Embryonic facial prominence (tissue), 1 donor: Measurements from ENCODE around the gene LAMB1.
A peak's percentile ranks its signal among the peaks of the same experiment; 100 is the strongest.
"Not testable (repeated sequence)": the region's sequence is repeated elsewhere in the genome, so short reads cannot be mapped to it uniquely, and the experiment has no call there.

Experiments used
- DNase-seq: peaks from one replicate; pipeline ENCODE4 v3.0.0-alpha.2; 2016; ENCODE audit errors: extremely low spot score

The LAMB1 gene

DNA sequence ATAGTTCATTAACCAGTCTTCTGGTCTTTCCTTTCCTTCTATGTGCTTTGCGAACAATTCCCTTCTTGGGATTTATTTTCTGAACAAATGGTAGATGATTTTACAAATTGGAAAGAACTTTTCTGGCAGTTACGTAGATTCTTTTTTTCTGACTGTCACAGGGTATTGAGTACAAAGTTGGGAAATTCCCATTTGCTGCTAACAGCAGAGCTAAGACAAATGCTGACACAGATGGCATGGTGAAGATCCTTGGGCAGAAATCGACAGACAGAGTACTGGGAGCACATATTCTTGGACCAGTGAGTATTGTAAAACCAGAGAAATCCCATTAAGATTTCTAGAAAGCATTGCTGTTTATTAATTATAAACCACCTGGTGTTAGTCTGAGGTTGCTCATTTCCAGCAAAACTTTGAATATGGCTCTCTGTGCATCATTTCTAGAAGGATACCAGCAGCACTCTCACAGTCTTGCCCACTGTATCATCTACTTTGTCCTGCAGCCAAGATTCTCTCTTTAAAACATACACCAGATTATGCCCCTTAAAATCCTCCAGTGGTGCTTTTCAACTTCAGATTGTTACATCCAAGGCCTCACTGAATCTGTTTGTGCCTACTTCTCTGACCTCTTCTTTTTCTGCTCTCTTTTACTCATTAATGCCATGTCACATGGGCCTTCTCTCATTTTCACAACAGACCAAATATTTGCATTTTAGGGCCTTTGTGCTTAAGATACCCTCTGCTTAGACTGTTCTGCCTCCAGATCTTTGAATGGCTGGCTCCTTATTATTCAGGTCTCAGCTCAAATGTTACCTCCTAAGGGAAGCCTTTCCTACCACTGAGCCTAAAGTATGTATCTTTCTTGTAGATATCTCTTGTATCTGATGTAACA lies 85.0 kb downstream of the LAMB1 start:
- DNase-seq = no peak

- no peak for DNase-seq
Observed at GRCh38 chr7:107915541-107915940, 87.4 kb downstream of the LAMB1 start.

DNA sequence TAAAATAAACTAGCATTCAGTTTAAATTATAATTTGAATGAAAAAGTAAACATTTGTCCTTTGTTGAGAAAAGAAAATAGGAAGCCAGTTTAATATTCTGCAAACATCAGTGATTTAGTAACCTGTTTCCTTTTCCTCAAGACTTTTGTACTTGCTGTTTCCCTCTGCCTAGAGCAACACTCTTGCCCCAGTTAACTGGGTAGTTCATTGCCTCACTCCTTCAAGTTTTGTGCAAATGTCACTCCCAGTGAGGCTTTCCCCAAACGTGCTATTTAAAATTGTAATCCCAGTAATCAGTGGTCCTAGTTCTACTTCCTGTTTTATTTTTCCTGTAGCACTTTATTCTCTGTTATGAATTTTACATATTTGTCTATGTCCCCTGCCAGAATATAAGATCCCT lies 88.1 kb downstream of the LAMB1 start:
- no peak for DNase-seq

GRCh38 chr7:107913851-107914250 lies 89.1 kb downstream of the LAMB1 start:
- DNase-seq = no peak

- DNase-seq = no peak
Observed at GRCh38 chr7:107911981-107912380, 91.0 kb downstream of the LAMB1 start.

GRCh38 chr7:107909445-107909844 lies 93.5 kb downstream of the LAMB1 start:
- no peak for DNase-seq

GRCh38 chr7:107907790-107908189 lies 95.2 kb downstream of the LAMB1 start:
- DNase-seq = no peak

DNA sequence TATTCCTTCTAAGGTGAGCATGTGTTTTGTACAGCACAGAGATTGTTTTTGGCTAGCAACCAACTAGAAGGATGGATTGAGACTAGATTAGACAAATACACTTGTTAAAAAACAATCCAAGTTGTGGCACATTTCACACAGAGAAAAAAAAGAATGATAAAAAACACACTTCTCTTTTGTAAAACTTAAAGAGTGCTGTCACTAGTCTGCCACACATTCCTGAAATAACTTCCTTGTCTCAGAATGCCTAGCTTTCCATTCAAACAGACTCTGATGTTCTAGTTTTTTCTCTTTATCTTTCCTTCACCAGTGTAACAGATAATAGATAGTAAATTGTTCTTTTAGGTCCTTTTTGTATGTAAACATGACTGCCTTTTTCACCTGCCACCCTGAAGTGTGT lies 100.6 kb downstream of the LAMB1 start:
- no peak for DNase-seq

DNA sequence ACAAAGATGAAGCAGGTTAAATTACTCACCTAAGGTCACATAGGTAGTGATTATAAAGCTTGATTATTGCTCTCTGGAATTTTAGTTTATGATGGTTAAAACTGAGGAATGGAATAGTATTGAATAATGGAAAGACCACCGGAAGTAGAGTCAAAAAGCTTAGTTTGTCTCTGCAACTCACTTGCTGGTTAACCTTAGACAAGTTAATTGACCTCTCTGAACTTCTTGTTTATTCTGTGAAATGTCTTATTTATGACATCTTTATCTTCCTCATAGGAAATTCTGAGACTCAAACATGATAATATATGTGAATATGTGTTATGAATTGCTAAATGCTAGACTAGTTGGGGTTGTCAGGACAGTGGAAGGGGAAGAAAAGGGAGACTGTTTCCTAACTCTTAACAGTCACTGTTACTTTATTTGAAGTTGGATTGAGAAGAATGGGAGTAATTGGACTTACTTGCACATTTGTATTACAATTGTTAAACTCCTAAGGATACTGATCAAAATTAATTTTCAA lies 102.4 kb downstream of the LAMB1 start:
- DNase-seq = no peak

DNA sequence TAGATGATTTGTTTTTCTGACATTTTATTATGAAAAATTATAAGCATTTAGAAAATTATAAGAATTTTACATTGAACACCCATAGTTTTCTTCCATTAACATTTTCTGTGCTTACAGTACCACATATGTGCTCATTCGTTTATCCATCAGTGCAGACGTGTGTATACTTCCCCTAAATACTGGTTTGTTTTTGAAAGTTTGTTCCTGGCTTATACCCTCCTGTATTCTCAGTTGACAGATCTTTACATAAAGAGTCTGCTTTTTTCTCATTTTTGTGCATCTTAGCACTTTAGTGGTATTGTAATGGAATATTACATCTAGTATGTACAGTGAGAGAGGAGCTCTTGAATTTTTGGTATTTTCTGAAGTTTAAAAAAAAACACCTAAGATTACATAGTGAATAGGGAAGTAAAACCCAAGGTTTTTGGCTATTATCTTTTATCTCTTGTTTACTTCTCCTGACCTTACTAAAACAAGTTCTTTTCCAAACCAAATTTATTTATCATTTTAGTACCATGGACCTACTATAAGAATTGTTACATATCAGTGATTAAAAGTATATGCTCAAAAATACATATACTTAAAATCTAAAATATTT lies 103.9 kb downstream of the LAMB1 start:
- no peak for DNase-seq

DNA sequence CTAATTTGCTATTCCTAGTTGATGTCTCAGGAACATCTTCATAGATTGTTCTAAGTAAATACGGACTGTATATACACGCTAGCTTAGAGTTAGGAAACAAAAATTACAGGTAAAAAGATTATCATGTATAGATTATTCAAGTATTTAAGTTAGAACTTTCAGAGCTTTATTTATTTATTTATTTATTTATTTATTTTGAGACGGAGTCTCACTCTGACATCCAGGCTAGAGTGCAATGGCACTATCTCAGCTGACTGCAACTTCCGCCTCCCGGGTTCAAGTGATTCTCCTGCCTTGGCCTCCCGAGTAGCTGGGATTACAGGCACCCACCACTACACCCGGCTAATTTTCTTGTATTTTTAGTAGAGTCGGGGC lies 110.6 kb downstream of the LAMB1 start:
- not testable (repeated sequence) for DNase-seq

- no peak for DNase-seq
Observed at GRCh38 chr7:107891636-107892366, 111.2 kb downstream of the LAMB1 start.

DNA sequence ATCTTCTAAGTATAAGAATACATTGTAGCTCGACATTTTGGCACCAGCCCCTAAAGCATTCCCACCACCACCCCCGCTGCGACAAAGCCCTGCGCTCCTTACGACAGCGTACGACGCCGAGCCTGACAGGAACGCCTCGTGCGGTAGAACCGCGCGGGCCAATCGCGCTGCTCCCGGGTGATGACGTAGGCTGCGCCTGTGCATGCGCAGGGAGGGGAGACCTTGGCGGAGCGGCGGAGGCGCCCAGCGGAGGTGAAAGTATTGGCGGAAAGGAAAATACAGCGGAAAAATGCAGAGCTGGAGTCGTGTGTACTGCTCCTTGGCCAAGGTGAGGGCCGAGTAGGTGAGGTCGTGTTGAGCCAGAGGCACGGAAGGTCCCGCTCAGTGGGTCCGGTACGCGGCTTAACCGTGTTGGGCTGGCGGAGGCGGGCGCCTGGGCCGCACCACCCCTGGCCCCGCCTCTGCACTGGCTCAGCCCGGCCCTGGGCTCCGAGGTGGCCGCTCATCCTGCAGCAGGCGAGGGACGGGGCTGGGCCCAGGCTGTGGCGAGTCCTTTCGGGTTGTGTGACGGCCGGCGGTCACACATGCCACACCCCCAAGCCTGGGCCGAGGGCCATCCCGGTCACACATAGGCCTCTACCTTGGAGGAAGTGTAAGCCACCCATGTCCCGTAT lies 111.9 kb downstream of the LAMB1 start, which contains the start of gene DLD:
Gene DLD, plus strand, starts transcription at position 222 of the 674 bp plus-strand sequence. Its CDS starts 68 bp downstream, at position 290.
- DNase-seq = peak; percentile 85

DNA sequence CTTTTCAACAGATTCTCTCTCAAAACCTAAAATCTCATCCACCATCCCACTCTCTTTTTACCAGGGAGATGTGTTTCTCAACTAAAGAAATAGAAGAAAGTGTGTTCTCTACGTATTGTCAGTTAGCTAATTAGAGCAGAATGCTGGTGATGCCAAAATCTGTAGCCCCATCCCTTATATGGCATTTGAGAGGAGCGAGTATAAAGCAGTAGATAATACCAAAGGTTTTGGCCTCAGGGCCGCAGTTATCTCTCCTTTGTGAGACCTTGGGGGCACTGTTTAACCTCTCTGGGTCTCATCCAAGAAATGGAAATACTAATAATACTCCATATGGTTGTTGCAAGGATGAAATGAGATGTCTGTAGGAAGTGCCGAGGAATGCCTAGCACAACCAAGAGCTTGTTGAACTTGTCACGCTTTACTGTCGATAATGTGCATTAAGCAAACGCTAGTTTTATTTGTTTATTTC lies 112.4 kb downstream of the LAMB1 start:
- no peak for DNase-seq

- no peak for DNase-seq
Observed at GRCh38 chr7:107889992-107890391, 113.0 kb downstream of the LAMB1 start.

DNA sequence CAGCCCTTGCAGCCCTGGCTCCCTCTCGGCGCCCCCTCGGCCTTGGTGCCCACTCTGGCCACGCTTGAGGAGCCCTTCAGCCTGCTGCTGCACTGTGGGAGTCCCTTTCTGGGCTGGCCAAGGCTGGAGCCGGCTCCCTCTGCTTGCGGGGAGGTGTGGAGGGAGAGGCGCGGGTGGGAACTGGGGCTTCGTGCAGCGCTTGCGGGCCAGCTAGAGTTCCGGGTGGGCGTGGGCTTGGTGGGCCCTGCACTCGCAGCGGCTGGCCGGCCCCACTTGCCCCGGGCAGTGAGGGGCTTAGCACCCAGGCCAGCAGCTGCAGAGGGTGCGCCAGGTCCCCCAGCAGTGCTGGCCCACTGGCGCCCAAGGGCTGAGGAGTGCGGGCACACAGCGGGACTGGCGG lies 115.1 kb downstream of the LAMB1 start:
- not testable (repeated sequence) for DNase-seq

GRCh38 chr7:107884066-107884818 lies 118.7 kb downstream of the LAMB1 start:
- no peak for DNase-seq

GRCh38 chr7:107882766-107883165 lies 120.2 kb downstream of the LAMB1 start:
- DNase-seq = no peak

DNA sequence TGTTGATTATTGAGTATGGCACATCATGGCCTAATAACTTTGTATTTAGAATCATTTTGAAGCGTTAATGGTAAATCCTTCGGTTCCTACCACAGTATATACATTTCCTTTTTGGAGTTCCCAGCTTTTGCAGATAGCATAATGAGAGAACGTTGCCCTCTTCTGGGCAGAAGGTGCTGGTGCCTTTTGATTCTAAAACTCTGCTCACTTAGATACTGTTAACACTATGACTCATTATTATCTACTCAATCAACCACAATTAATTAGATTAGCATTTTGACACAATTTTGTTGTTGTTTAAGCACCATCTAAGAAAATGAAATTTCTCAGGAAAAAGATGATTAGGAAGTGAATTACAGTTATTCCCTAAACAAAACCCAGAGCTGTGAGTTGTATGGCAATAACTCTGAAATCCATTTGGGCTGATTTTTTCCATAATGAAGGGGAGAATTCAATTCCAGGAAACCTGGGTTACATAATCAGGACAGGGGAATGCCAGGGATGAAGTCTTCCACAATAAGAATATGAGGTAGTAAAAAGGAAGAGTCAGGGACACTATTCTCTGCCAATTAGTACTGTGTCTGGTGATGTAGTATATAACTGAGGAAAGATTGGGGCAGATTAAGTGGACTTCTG lies 123.4 kb downstream of the LAMB1 start:
- DNase-seq = peak; percentile 36

- DNase-seq = no peak
Observed at GRCh38 chr7:107878636-107879035, 124.3 kb downstream of the LAMB1 start.
